Loucy (cell line): ENCODE data around the gene CCDC160.

Experiments used
- H2AFZ ChIP-seq: fragments of 200-600 bp; sonication (generic); 2 replicates; pipeline ENCODE4 v1.6.0; 2016; ENCODE audit warnings: antibody characterized with exemption, mild to moderate bottlenecking, low read length, moderate library complexity
- H3F3A ChIP-seq: fragments of 200-600 bp; 2 replicates; pipeline ENCODE4 v1.6.0; 2016; ENCODE audit warnings: antibody characterized with exemption, low read depth, mild to moderate bottlenecking
- H3K27me3 ChIP-seq: fragments of 200-600 bp; sonication (generic); 2 replicates; pipeline ENCODE4 v1.6.1; 2014; ENCODE audit warnings: low read length, mild to moderate bottlenecking; ENCODE audit not compliant: insufficient read depth, poor library complexity, severe bottlenecking
- H3K36me3 ChIP-seq: fragments of 200-600 bp; sonication (generic); 2 replicates; pipeline ENCODE4 v1.6.1; 2016; ENCODE audit warnings: low read length; ENCODE audit not compliant: insufficient read depth
- H3K4me1 ChIP-seq: fragments of 200-600 bp; sonication (generic); 2 replicates; pipeline ENCODE4 v1.5.1; 2014; ENCODE audit warnings: low read length, mild to moderate bottlenecking; ENCODE audit not compliant: insufficient read depth, poor library complexity, severe bottlenecking
- H3K4me2 ChIP-seq: fragments of 200-600 bp; sonication (generic); 2 replicates; pipeline ENCODE4 v1.6.0; 2014; ENCODE audit warnings: antibody characterized with exemption, low read length, low read depth, mild to moderate bottlenecking; ENCODE audit not compliant: poor library complexity, severe bottlenecking
- H3K4me3 ChIP-seq: fragments of 200-600 bp; sonication (generic); 2 replicates; pipeline ENCODE4 v1.5.1; 2014; ENCODE audit warnings: low read length, mild to moderate bottlenecking, mixed read lengths; ENCODE audit not compliant: poor library complexity, severe bottlenecking
- H3K79me2 ChIP-seq: fragments of 200-600 bp; sonication (generic); 2 replicates; pipeline ENCODE4 v1.6.1; 2014; ENCODE audit warnings: low read length; ENCODE audit not compliant: insufficient read depth
- H3K9ac ChIP-seq: fragments of 200-600 bp; sonication (generic); 2 replicates; pipeline ENCODE4 v1.6.0; 2014; ENCODE audit warnings: mild to moderate bottlenecking, low read depth, low read length, moderate library complexity; ENCODE audit not compliant: poor library complexity, severe bottlenecking
- H3K9me2 ChIP-seq: fragments of 200-600 bp; sonication (generic); replicated peaks from 2 replicates; pipeline ENCODE4 v1.6.1; 2016; ENCODE audit warnings: low read depth, low read length, mixed read lengths
- H3K9me3 ChIP-seq: fragments of 200-600 bp; sonication (generic); 2 replicates; pipeline ENCODE4 v1.6.1; 2014; ENCODE audit warnings: mild to moderate bottlenecking, antibody characterized with exemption, low read length, low read depth; ENCODE audit not compliant: insufficient read depth
- H4K20me1 ChIP-seq: fragments of 200-600 bp; sonication (generic); 2 replicates; pipeline ENCODE4 v1.6.0; 2014; ENCODE audit warnings: antibody characterized with exemption, low read length, mild to moderate bottlenecking; ENCODE audit not compliant: insufficient read depth, poor library complexity, severe bottlenecking
- EZH2phosphoT487 ChIP-seq: fragments of 200-600 bp; IDR thresholded peaks from 2 replicates; pipeline ENCODE4 v1.6.1; 2018; ENCODE audit warnings: antibody characterized with exemption, mild to moderate bottlenecking, moderate library complexity, borderline replicate concordance
- TF ChIP-seq, protein P1 (sequence below): fragments of 200-600 bp; sonication (generic); conservative IDR thresholded peaks from 2 replicates; pipeline ENCODE4 v1.5.1; 2014; ENCODE audit warnings: mild to moderate bottlenecking, antibody characterized with exemption, low read length

CCDC160 gene

DNA sequence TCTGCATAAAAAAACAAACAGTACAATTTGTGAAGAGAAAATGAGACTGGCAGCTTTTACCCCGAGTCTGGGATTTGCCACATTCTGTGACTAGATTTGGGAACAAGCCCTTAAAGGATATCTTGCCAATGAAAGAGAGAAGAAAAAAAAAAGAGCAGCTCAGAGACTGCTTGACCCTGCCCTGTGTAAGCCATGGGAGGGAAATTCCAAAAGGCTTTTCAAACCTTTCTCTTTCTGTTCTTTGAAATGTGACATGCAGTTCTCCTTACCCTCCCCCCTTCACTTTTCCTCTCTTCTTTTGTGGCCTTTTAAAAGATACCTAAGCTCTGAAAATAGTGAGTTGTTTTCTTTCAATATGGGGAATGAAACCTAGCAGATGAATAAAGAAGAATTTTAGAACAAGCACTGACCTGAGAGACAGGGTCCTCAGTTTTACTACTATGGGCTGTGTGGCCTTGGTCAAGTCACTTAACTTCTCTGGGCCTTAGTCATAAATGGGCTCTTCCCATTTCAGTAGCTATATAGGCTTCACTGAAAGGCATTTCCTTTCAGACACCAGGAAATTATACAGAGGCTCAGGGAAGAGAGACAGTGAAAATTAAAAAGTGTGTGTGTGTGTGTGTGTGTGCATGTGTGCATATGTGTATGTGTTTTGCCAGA, 5.1 kb downstream of the CCDC160 start:
- H3F3A ChIP-seq = no peaks in the 10 kb centered on the region
- no peak overlapping the region for H2AFZ ChIP-seq
- H3K36me3 ChIP-seq = no peaks in the 10 kb centered on the region
- no peaks in the 10 kb centered on the region for H3K4me1 ChIP-seq
- no peak overlapping the region for H3K4me2 ChIP-seq
- H3K4me3 ChIP-seq = no peak overlapping the region
- H3K9me2 ChIP-seq = no peaks in the 10 kb centered on the region
- H3K9me3 ChIP-seq = no peaks in the 10 kb centered on the region
- no peaks in the 10 kb centered on the region for H3K27me3 ChIP-seq
- TF ChIP-seq, protein P1, sequence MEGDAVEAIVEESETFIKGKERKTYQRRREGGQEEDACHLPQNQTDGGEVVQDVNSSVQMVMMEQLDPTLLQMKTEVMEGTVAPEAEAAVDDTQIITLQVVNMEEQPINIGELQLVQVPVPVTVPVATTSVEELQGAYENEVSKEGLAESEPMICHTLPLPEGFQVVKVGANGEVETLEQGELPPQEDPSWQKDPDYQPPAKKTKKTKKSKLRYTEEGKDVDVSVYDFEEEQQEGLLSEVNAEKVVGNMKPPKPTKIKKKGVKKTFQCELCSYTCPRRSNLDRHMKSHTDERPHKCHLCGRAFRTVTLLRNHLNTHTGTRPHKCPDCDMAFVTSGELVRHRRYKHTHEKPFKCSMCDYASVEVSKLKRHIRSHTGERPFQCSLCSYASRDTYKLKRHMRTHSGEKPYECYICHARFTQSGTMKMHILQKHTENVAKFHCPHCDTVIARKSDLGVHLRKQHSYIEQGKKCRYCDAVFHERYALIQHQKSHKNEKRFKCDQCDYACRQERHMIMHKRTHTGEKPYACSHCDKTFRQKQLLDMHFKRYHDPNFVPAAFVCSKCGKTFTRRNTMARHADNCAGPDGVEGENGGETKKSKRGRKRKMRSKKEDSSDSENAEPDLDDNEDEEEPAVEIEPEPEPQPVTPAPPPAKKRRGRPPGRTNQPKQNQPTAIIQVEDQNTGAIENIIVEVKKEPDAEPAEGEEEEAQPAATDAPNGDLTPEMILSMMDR = no peak
- no peak for TF ChIP-seq EZH2phosphoT487
- H3K9ac ChIP-seq = no peak overlapping the region
- H3K79me2 ChIP-seq = no peaks in the 10 kb centered on the region
- H4K20me1 ChIP-seq = no peaks in the 10 kb centered on the region

DNA sequence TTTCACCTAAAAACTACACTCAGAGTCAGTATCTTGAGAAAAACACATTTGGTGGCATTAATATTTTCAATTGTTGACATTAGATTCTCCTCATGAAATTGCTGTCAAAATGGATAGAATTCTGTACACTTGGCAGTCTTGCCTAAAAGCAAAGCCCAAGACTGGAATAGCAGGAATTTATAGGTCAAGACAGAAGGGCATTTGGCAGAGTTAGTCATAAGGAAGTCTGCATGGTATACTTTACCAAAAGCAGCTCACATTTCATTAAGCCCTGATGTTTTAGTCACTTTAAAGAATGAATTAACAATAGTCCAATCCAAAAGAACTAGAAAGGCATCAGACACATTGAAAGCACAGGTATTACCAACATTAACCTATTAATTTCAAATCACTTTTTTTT, 7.1 kb downstream of the CCDC160 start:
- Histone ChIP-seq H3K27me3 (no peaks in the 10 kb centered on the region), H3K9ac (no peak overlapping the region), H3K79me2 (no peaks in the 10 kb centered on the region), H3F3A (no peaks in the 10 kb centered on the region), H3K9me3 (no peaks in the 10 kb centered on the region), H3K4me1 (no peaks in the 10 kb centered on the region), H2AFZ (no peak overlapping the region), H3K9me2 (no peaks in the 10 kb centered on the region), H3K36me3 (no peaks in the 10 kb centered on the region), H3K4me3 (no peak overlapping the region), H4K20me1 (no peaks in the 10 kb centered on the region), H3K4me2 (no peak overlapping the region)
- TF ChIP-seq, protein P1 = no peak
- TF ChIP-seq EZH2phosphoT487 = no peak

DNA sequence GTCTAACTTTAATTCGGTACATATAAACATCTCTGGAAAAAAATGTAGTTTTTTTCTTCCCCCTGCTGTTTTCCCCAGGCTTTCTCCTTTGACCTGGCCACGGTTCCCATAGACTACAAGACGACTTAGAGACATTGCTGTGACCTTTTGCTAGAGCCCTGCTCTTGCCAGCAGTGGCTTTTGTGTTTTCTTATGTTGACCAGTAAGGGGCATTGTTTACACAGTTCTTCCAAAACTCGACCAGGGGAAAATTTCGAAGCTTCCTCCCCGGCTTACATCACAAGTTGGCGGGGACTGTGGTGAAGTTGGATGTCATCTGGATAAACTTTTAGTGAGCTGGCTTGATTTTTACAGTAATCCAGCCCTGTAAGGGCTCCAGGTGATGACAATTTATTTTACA, 9.3 kb downstream of the CCDC160 start:
- Histone ChIP-seq H3F3A (no peaks in the 10 kb centered on the region), H3K4me1 (no peaks in the 10 kb centered on the region), H3K9me3 (no peaks in the 10 kb centered on the region), H3K4me3 (no peak overlapping the region), H3K4me2 (no peak overlapping the region), H3K36me3 (no peaks in the 10 kb centered on the region), H2AFZ (no peak overlapping the region), H4K20me1 (no peaks in the 10 kb centered on the region), H3K79me2 (no peaks in the 10 kb centered on the region), H3K9ac (no peak overlapping the region), H3K27me3 (no peaks in the 10 kb centered on the region), H3K9me2 (no peaks in the 10 kb centered on the region)
- TF ChIP-seq EZH2phosphoT487 = no peak
- TF ChIP-seq, protein P1 = peak; percentile 25
